GM12878 (cell line): ENCODE measurements around the gene CCDC61. TPM values are rescaled to one million over a fixed set of nuclear protein-coding genes. Genes with fewer than 3 reads are reported as not detected.

Experiments
- ATAC-seq: fragments of 200-7000 bp; cut with Tn5 transposase; 3 replicates; pipeline ENCODE4 v1.9.1; 2020; ENCODE audit warnings: mild to moderate bottlenecking, moderate library complexity
- BruUV-seq: library from RNA; stranded (reverse); fragments of 400-500 nt; replicated peaks from 2 replicates; lab custom pipeline; 2021; lab: Mats Ljungman, UMichigan
- CTCF ChIA-PET: fragments of 300-600 bp; sonication (Branson Sonifier 250); formaldehyde crosslinking; extraction: SDS; loops from one replicate; lab custom pipeline; 2021; ENCODE audit warnings: inconsistent platforms; lab: Yijun Ruan, JAX
- POLR2A ChIA-PET: fragments of 350-600 bp; formaldehyde crosslinking; extraction: SDS; loops from one replicate; lab custom pipeline; 2021; ENCODE audit warnings: inconsistent platforms; lab: Charles Lee
- RAD21 ChIA-PET: fragments of 300-600 bp; sonication (Branson Sonifier 250); formaldehyde crosslinking; loops from one replicate; lab custom pipeline; 2023; ENCODE audit warnings: antibody characterized with exemption; ENCODE audit not compliant: unreplicated experiment; lab: Charles Lee
- SMC1A ChIA-PET: fragments of 300-600 bp; sonication (Branson Sonifier 250); formaldehyde crosslinking; loops from one replicate; lab custom pipeline; 2023; ENCODE audit not compliant: unreplicated experiment, uncharacterized antibody; lab: Charles Lee
- DNase-seq: peaks from one replicate; pipeline ENCODE4 v3.0.0-alpha.2; 2011; ENCODE audit warnings: low read depth, low spot score
- FAIRE-seq: peaks from 3 replicates; lab custom pipeline; 2011; peaks lifted over from hg19 to GRCh38; lab: Jason Lieb, UNC
- H2AFZ ChIP-seq: 2 replicates; pipeline ENCODE4 v1.6.0; 2011; ENCODE audit warnings: low read depth, low read length, control low read depth; ENCODE audit not compliant: control insufficient read depth
- H3K27ac ChIP-seq: 2 replicates; pipeline ENCODE4 v1.5.1; 2011; ENCODE audit warnings: control low read depth; ENCODE audit not compliant: control insufficient read depth, insufficient read depth
- H3K27me3 ChIP-seq, 2 experiments: replicated peaks in 1 of 2; 2 replicates each; pipeline versions ENCODE4 v1.6.0 to v1.6.1; 2011; ENCODE audit warnings: low read length in 1 of 2; ENCODE audit not compliant: control insufficient read depth in 2 of 2, insufficient read depth in 2 of 2
- H3K36me3 ChIP-seq, 2 experiments: 2 replicates each; pipeline ENCODE4 v1.5.1; 2011; ENCODE audit warnings: low read length in 1 of 2; ENCODE audit not compliant: control insufficient read depth in 2 of 2, insufficient read depth in 2 of 2
- H3K4me1 ChIP-seq: 2 replicates; pipeline ENCODE4 v1.6.1; 2011; ENCODE audit warnings: mild to moderate bottlenecking, low read length, moderate library complexity, mixed read lengths; ENCODE audit not compliant: control insufficient read depth, insufficient read depth
- H3K4me2 ChIP-seq: 2 replicates; pipeline ENCODE4 v1.6.0; 2011; ENCODE audit warnings: control low read depth; ENCODE audit not compliant: control insufficient read depth, insufficient read depth
- H3K4me3 ChIP-seq: fragments of 200-600 bp; sonication (generic); 2 replicates; pipeline ENCODE4 v1.5.1; 2016
- H3K79me2 ChIP-seq: 2 replicates; pipeline ENCODE4 v1.6.0; 2011; ENCODE audit warnings: low read length; ENCODE audit not compliant: control insufficient read depth, insufficient read depth
- H3K9ac ChIP-seq: 2 replicates; pipeline ENCODE4 v1.8.0; 2011; ENCODE audit warnings: low read length, control low read depth, mixed read lengths; ENCODE audit not compliant: control insufficient read depth, insufficient read depth
- H3K9me3 ChIP-seq: replicated peaks from 3 replicates; pipeline ENCODE4 v1.5.1; 2011; ENCODE audit warnings: mild to moderate bottlenecking, low read length; ENCODE audit not compliant: control insufficient read depth, insufficient read depth
- H4K20me1 ChIP-seq: 2 replicates; pipeline ENCODE4 v1.6.0; 2011; ENCODE audit not compliant: control insufficient read depth, insufficient read depth
- ATF2 ChIP-seq: IDR thresholded peaks from 2 replicates; pipeline ENCODE4 v1.6.1; 2012; ENCODE audit warnings: low read length, inconsistent platforms
- GATAD2B ChIP-seq: fragments of 450-650 bp; conservative IDR thresholded peaks from 2 replicates; pipeline ENCODE4 v1.6.1; 2017; ENCODE audit warnings: low read depth, mild to moderate bottlenecking, moderate library complexity
- IRF3 ChIP-seq: fragments of 450-650 bp; IDR thresholded peaks from 2 replicates; pipeline ENCODE4 v1.6.1; 2014; ENCODE audit warnings: mild to moderate bottlenecking
- POU2F2 ChIP-seq: IDR thresholded peaks from 3 replicates; pipeline ENCODE4 v1.6.1; 2011; ENCODE audit warnings: low read depth, mild to moderate bottlenecking, low read length, borderline replicate concordance
- SIX5 ChIP-seq: IDR thresholded peaks from 2 replicates; pipeline ENCODE4 v1.6.1; 2011; ENCODE audit warnings: mild to moderate bottlenecking, low read depth, low read length, moderate library complexity; ENCODE audit not compliant: severe bottlenecking
- SPI1 ChIP-seq: IDR thresholded peaks from 2 replicates; pipeline ENCODE4 v1.6.1; 2011; ENCODE audit warnings: low read depth, mild to moderate bottlenecking, low read length, moderate library complexity, borderline replicate concordance; ENCODE audit not compliant: insufficient read depth
- TCF7 ChIP-seq: IDR thresholded peaks from 2 replicates; pipeline ENCODE4 v1.6.1; 2014; ENCODE audit warnings: antibody characterized with exemption, borderline replicate concordance
- WRNIP1 ChIP-seq: IDR thresholded peaks from 2 replicates; pipeline ENCODE4 v1.6.1; 2011; ENCODE audit warnings: low read depth, low read length, improper control_type of control experiment, borderline replicate concordance
- ZNF24 ChIP-seq: fragments of 450-650 bp; IDR thresholded peaks from 2 replicates; pipeline ENCODE4 v1.6.1; 2017; ENCODE audit warnings: antibody characterized with exemption, mild to moderate bottlenecking
- WGBS: methylation state at CpG from one replicate; pipeline ENCODE4 v1.1.6; 2016; ENCODE audit warnings: low lambda C conversion rate; ENCODE audit not compliant: insufficient replicate concordance, insufficient coverage; ENCODE audit errors: missing lambda C conversion rate; 5-methylcytosine and 5-hydroxymethylcytosine counted together
- in situ Hi-C: fragments of 300-500 bp; cut with MboI; formaldehyde crosslinking; loops from 9 replicates; pipeline ENCODE4 v1.14.3; 2018; ENCODE audit warnings: mixed read lengths
- intact Hi-C: fragments of 100-400 bp; cut with micrococcal nuclease; formaldehyde crosslinking; loops from one replicate; pipeline ENCODE4 v1.14.2; 2022; ENCODE audit not compliant: unreplicated experiment
- polyA plus RNA-seq, 11 experiments: library from polyadenylated mRNA; depleted of rRNA in 4 of 11; unstranded in 6 of 11; stranded (reverse) in 5 of 11; fragments of >200 nt; fragmentation: Nextera tagmentation in 4 of 11; fragmentation: Illumina TruSeq in 1 of 11; extraction: Ambion mirVana in 4 of 11; extraction: Trizol in 1 of 11; gene quantifications; 1 replicate in 1 of 11; 2 replicates in 10 of 11; pipeline versions ENCODE4 v1.2.1 to v1.2.3, GENCODE V29; 2011 to 2016; ENCODE audit warnings: inconsistent platforms in 2 of 11, missing spikeins in 2 of 11, low read depth in 1 of 11
- total RNA-seq, 4 experiments: library from RNA; depleted of rRNA in 3 of 4; stranded (reverse); fragments of >200 nt in 3 of 4; fragmentation: Illumina TruSeq in 1 of 4; extraction: Trizol in 1 of 4; gene quantifications; 2 replicates each; pipeline versions ENCODE4 v1.2.1 to v1.2.3, GENCODE V29; 2013 to 2021

Gene CCDC61
- total and polyA plus RNA-seq, 10 of the 15 experiments (the other 5 are each of a cell fraction or from before 2014, with no cell fraction given): 0.27 to 27.1 (median 8.7) TPM

GRCh38 chr19:45960595-45961235 is 34.6 kb upstream of the CCDC61 start:
- FAIRE-seq (no peak), DNase-seq (no peak), ATAC-seq (peak; percentile 28; the same call in 1 of the 3 replicates)
- ChIA-PET SMC1A (no interaction called here), POLR2A (interaction anchor here (0.6 kb wide), 1 partner anchor 8 kb away, joined by 3 read pairs; no protein-coding TSS in a partner anchor), RAD21 (no interaction called here), CTCF (no interaction called here)
- no peak overlapping the region for H3K4me2 ChIP-seq
- H3K4me3 ChIP-seq: no peak overlapping the region
- no peaks in the 10 kb centered on the region for H4K20me1 ChIP-seq
- no peaks in the 10 kb centered on the region for H3K36me3 ChIP-seq
- TF ChIP-seq TCF7 (no peak), POU2F2 (peak; percentile 97; the same call in 2 of the 3 replicates)
- no TSS peak for BruUV-seq
- intact Hi-C loops: no loop called here
- H3K27ac ChIP-seq: no peak overlapping the region
- no peak overlapping the region for H3K9ac ChIP-seq
- no peaks in the 10 kb centered on the region for H3K9me3 ChIP-seq
- WGBS: 25% methylated on average over 19 of the region's 19 CpGs
- H3K27me3 ChIP-seq: peaks cover 0 to 2% of the 10 kb centered on the region in 2 experiments; a peak in 1 of 4 replicates
- no peaks in the 10 kb centered on the region for H3K79me2 ChIP-seq
- no peaks in the 10 kb centered on the region for H3K4me1 ChIP-seq
- in situ Hi-C loops: no loop called here
- H2AFZ ChIP-seq: no peak overlapping the region

GRCh38 chr19:45962021-45962420 is 33.2 kb upstream of the CCDC61 start:
- SMC1A ChIA-PET: no interaction called here
- CTCF ChIA-PET: no interaction called here
- POLR2A ChIA-PET: no interaction called here
- Histone ChIP-seq H3K9me3 (no peaks in the 10 kb centered on the region), H3K9ac (no peak overlapping the region), H4K20me1 (no peaks in the 10 kb centered on the region), H3K4me2 (no peak overlapping the region), H3K4me1 (no peaks in the 10 kb centered on the region), H3K27ac (no peak overlapping the region), H3K4me3 (no peak overlapping the region), H3K79me2 (no peaks in the 10 kb centered on the region), H3K36me3 (no peaks in the 10 kb centered on the region), H2AFZ (no peak overlapping the region), H3K27me3 (peaks cover 0 to 2% of the 10 kb centered on the region in 2 experiments; a peak in 1 of 4 replicates)
- ATAC-seq (no peak), FAIRE-seq (no peak), DNase-seq (no peak)
- no TSS peak for BruUV-seq
- TF ChIP-seq SPI1 (no peak), SIX5 (no peak), TCF7 (no peak), GATAD2B (no peak), WRNIP1 (no peak), ZNF24 (no peak), ATF2 (no peak), IRF3 (no peak)
- RAD21 ChIA-PET: no interaction called here
- in situ Hi-C loops: no loop called here
- 40% methylated on average over 15 of the region's 15 CpGs for WGBS
- intact Hi-C loops: no loop called here
